Liver (tissue), 9 donors: ENCODE data around the gene RBM47. TPM values are rescaled to one million over a fixed set of nuclear protein-coding genes. Genes with fewer than 3 reads are reported as not detected.
A peak's percentile ranks its signal among the peaks of the same experiment; 100 is the strongest.

Source experiments
- DNase-seq: peaks from one replicate; pipeline ENCODE4 v3.0.0-alpha.2; 2017; ENCODE audit warnings: low spot score
- H3K27ac ChIP-seq, 2 donors: one replicate each; pipeline ENCODE4 v1.7.0; 2013; ENCODE audit warnings: inconsistent platforms in 2 of 2, low read length in 2 of 2, control low read depth in 1 of 2, low read depth in 1 of 2, mild to moderate bottlenecking in 1 of 2
- H3K27me3 ChIP-seq, 4 donors: one replicate each; pipeline versions ENCODE4 v1.6.1 to v1.7.0; 2013; ENCODE audit warnings: low read length in 3 of 4, inconsistent platforms in 1 of 4, mild to moderate bottlenecking in 1 of 4, moderate library complexity in 1 of 4; ENCODE audit not compliant: control insufficient read depth in 4 of 4, insufficient read depth in 4 of 4
- H3K36me3 ChIP-seq, 4 donors: one replicate each; pipeline versions ENCODE4 v1.6.1 to v1.7.0; 2013; ENCODE audit warnings: low read length in 3 of 4, mild to moderate bottlenecking in 3 of 4, low read depth in 1 of 4, moderate library complexity in 1 of 4; ENCODE audit not compliant: control insufficient read depth in 4 of 4, insufficient read depth in 3 of 4
- H3K4me1 ChIP-seq, 4 donors: one replicate each; pipeline versions ENCODE4 v1.6.1 to v1.7.0; 2013; ENCODE audit warnings: low read length in 3 of 4, mild to moderate bottlenecking in 3 of 4, moderate library complexity in 1 of 4; ENCODE audit not compliant: control insufficient read depth in 4 of 4, insufficient read depth in 4 of 4
- H3K4me3 ChIP-seq, 3 donors: one replicate each; pipeline versions ENCODE4 v1.6.1 to v1.7.0; 2013; ENCODE audit warnings: low read length in 3 of 3, control low read depth in 1 of 3, low read depth in 1 of 3, mild to moderate bottlenecking in 1 of 3
- H3K9ac ChIP-seq, 2 donors: one replicate each; pipeline ENCODE4 v1.7.0; 2013; ENCODE audit warnings: low read length in 2 of 2, mild to moderate bottlenecking in 2 of 2, moderate library complexity in 2 of 2, control low read depth in 1 of 2, low read depth in 1 of 2
- H3K9me3 ChIP-seq, 4 donors: one replicate each; pipeline versions ENCODE4 v1.6.1 to v1.7.0; 2013; ENCODE audit warnings: low read length in 3 of 4; ENCODE audit not compliant: control insufficient read depth in 4 of 4
- EGR1 ChIP-seq, 2 donors: IDR thresholded peaks; 2 replicates each; pipeline ENCODE4 v1.6.1; 2016 to 2018; ENCODE audit warnings: antibody characterized with exemption in 2 of 2, low read depth in 2 of 2
- FOXA2 ChIP-seq: IDR thresholded peaks from 2 replicates; pipeline ENCODE4 v1.6.1; 2016; ENCODE audit warnings: antibody characterized with exemption
- GABPA ChIP-seq, 2 donors: IDR thresholded peaks in 1 of 2; conservative IDR thresholded peaks in 1 of 2; 2 replicates each; pipeline ENCODE4 v1.6.1; 2016; ENCODE audit warnings: antibody characterized with exemption in 2 of 2, mild to moderate bottlenecking in 1 of 2, moderate library complexity in 1 of 2
- HNF4A ChIP-seq, 2 donors: conservative IDR thresholded peaks; 2 replicates each; pipeline ENCODE4 v1.6.1; 2016; ENCODE audit warnings: antibody characterized with exemption in 2 of 2, mild to moderate bottlenecking in 2 of 2
- HNF4G ChIP-seq: IDR thresholded peaks from 2 replicates; pipeline ENCODE4 v1.6.1; 2016; ENCODE audit warnings: antibody characterized with exemption
- JUND ChIP-seq, 2 donors: IDR thresholded peaks; 2 replicates each; pipeline ENCODE4 v1.6.1; 2016; ENCODE audit warnings: antibody characterized with exemption in 2 of 2
- RAD21 ChIP-seq, 2 donors: IDR thresholded peaks; 2 replicates each; pipeline ENCODE4 v1.6.1; 2016; ENCODE audit warnings: antibody characterized with exemption in 2 of 2, mild to moderate bottlenecking in 2 of 2
- RXRA ChIP-seq, 2 donors: IDR thresholded peaks; 2 replicates each; pipeline ENCODE4 v1.6.1; 2017 to 2018; ENCODE audit warnings: antibody characterized with exemption in 2 of 2, mild to moderate bottlenecking in 1 of 2
- SP1 ChIP-seq: IDR thresholded peaks from 2 replicates; pipeline ENCODE4 v1.6.1; 2018; ENCODE audit warnings: antibody characterized with exemption, mild to moderate bottlenecking
- TAF1 ChIP-seq: conservative IDR thresholded peaks from 2 replicates; pipeline ENCODE4 v1.6.1; 2016; ENCODE audit warnings: antibody characterized with exemption, mild to moderate bottlenecking
- YY1 ChIP-seq: IDR thresholded peaks from 2 replicates; pipeline ENCODE4 v1.6.1; 2016; ENCODE audit warnings: antibody characterized with exemption, mild to moderate bottlenecking
- WGBS: extraction: QIAGEN DNeasy Blood & Tissue Kit; methylation state at CpG from one replicate; pipeline ENCODE4 v1.1.7; 2013; 5-methylcytosine and 5-hydroxymethylcytosine counted together
- polyA plus RNA-seq, 2 donors: library from polyadenylated mRNA; stranded (reverse) in 1 of 2; unstranded in 1 of 2; fragments of 200-250 nt in 1 of 2; fragments of >200 nt in 1 of 2; fragmentation: Nextera tagmentation in 1 of 2; extraction: Ambion mirVana in 1 of 2; gene quantifications; one replicate each; pipeline versions ENCODE4 v1.2.1 to v1.2.3, GENCODE V29; 2013 to 2015
- total RNA-seq, 2 donors: library from RNA; depleted of rRNA; stranded (reverse); fragments of >200 nt; gene quantifications; one replicate each; pipeline ENCODE4 v1.2.3, GENCODE V29; 2014
- TF ChIP-seq, protein P1 (sequence below): IDR thresholded peaks from 2 replicates; pipeline ENCODE4 v1.6.1; 2016; ENCODE audit warnings: antibody characterized with exemption
- TF ChIP-seq, protein P2 (sequence below): IDR thresholded peaks from 2 replicates; pipeline ENCODE4 v1.6.1; 2016; ENCODE audit warnings: antibody characterized with exemption, mild to moderate bottlenecking
- TF ChIP-seq, protein P3 (sequence below): IDR thresholded peaks from 2 replicates; pipeline ENCODE4 v1.6.1; 2016; ENCODE audit warnings: antibody characterized with exemption
- TF ChIP-seq, protein P4 (sequence below): IDR thresholded peaks from 2 replicates; pipeline ENCODE4 v1.6.1; 2016; ENCODE audit warnings: antibody characterized with exemption
- TF ChIP-seq, protein P5 (sequence below): fragments of 150-350 bp; IDR thresholded peaks from 2 replicates; pipeline ENCODE4 v1.5.1; 2017; ENCODE audit warnings: improper control_type of control experiment, low read depth, low read length; ENCODE audit not compliant: missing input control
- donor health status: healthy.
- donor health status: healthy.
- donor health status: healthy.
- donor health status: healthy.
- donor health status: healthy.

RBM47 gene
- total and polyA plus RNA-seq, 4 donors, result 16.5 to 81.2 (median 24.7) TPM

DNA sequence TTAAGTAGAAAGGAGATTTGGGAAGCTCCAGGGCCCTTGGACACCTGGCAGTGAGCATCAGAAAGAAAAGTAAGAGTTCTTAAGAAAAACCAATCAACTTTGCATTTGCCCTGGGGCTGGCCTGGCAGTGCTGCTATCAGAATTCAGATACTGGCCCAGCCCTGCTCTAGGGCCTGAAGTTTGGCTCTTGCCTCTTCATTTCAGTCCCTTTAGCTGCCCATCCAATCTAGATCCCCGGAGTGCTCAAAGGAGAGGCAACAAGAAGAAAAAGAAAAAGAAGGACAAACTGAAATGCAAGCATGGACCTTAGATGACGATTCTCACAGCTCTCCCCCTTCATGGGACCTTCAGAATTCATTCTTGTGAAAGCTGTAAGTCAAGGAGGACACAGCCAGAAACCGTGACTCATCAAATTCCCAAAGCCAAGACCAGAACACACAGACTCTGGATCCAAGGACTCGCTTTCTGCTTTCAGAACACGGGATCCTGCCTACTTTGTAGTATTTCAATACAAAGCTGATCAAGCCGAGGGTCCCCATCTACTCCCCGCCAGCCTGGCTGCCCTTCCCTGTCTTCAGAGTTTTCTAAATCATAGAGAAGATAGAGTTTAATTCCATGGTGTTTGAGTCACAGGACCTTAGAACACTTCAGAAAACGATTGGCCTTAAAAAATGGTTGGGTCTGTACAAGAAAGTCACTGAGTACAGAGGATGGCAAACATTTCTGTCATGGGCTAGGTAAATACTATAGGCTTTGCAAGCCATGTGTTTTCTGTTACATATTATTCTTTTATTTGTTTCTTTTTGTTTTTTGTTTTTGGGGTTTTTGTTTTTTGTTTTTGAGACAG lies 103.7 kb downstream of the RBM47 start:
- Histone ChIP-seq H3K36me3 (peaks cover 0 to 2% (median 0%) of the 10 kb centered on the region in 4 donors), H3K4me1 (peaks cover 6 to 17% (median 11%) of the 10 kb centered on the region in 4 donors), H3K9ac (peak overlapping the region in 1 of 2 donors; percentile 48), H3K27ac (peak overlapping the region; percentile 61 to 80), H3K27me3 (no peaks in the 10 kb centered on the region), H3K4me3 (no peak overlapping the region), H3K9me3 (no peaks in the 10 kb centered on the region)
- TF ChIP-seq EGR1 (IDR thresholded peaks at IDR 0.05; ENCODE audit: low read depth in 2 of 2) (no peak), HNF4G (no peak), RXRA (IDR thresholded peaks at IDR 0.05) (peak in 1 of 2 donors; percentile 15), HNF4A (conservative IDR thresholded peaks at IDR 0.05) (peak in 1 of 2 donors; percentile 40), JUND (IDR thresholded peaks at IDR 0.05) (peak; percentile 47 to 68), YY1 (peak; percentile 59)
- 53% methylated on average over 8 of the region's 8 CpGs for WGBS
- DNase-seq, result no peak

DNA sequence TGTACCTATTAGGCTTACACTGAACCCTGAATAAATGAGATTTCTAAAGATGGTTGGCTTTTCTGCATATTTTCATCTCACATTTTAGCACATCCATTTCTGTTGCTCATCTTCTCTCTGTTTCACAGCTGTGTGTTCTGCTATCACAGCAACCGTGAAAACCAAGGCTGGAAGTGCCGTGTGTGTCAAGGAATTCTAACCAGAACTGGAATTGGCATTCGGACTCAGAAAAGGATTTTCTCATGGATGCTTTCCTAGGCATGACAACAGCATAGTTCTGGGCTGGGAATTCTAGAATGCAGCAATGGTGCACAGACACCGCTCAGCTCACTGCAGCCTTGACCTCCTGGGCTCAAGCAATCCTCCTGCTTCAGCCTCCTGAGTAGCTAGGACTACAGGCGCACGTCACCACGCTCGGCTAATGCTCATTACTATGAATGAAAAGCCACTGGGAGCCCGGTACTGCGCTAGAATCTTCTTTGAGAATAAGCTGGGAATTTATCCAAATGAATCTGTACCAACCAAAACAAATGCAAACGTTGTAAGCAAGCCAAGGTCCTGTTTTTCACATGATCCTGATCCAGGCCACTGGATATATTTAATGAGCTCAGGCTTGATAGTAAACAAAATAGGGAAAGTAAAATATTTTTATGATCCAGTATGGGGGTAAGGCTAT lies 105.2 kb downstream of the RBM47 start:
- 55% methylated on average over 11 of the region's 11 CpGs for WGBS
- no peak for DNase-seq
- Histone ChIP-seq H3K27me3 (no peaks in the 10 kb centered on the region), H3K9me3 (no peaks in the 10 kb centered on the region), H3K27ac (peak overlapping the region; percentile 61 to 80), H3K4me1 (peaks cover 6 to 17% (median 11%) of the 10 kb centered on the region in 4 donors), H3K36me3 (no peaks in the 10 kb centered on the region), H3K4me3 (no peak overlapping the region), H3K9ac (no peak overlapping the region)
- TF ChIP-seq RAD21 (IDR thresholded peaks at IDR 0.05) (peak; percentile 6 to 32), FOXA2 (peak; percentile 48), HNF4A (conservative IDR thresholded peaks at IDR 0.05) (peak; percentile 31 to 54), RXRA (IDR thresholded peaks at IDR 0.05) (peak in 1 of 2 donors; percentile 37), GABPA (IDR thresholded peaks at IDR 0.05 in 1 of 2, conservative IDR thresholded peaks at IDR 0.05 in 1 of 2) (no peak), JUND (IDR thresholded peaks at IDR 0.05) (no peak), YY1 (peak; percentile 37), EGR1 (IDR thresholded peaks at IDR 0.05; ENCODE audit: low read depth in 2 of 2) (no peak)
- TF ChIP-seq, protein P1, sequence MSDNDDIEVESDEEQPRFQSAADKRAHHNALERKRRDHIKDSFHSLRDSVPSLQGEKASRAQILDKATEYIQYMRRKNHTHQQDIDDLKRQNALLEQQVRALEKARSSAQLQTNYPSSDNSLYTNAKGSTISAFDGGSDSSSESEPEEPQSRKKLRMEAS, result peak; percentile 44

DNA sequence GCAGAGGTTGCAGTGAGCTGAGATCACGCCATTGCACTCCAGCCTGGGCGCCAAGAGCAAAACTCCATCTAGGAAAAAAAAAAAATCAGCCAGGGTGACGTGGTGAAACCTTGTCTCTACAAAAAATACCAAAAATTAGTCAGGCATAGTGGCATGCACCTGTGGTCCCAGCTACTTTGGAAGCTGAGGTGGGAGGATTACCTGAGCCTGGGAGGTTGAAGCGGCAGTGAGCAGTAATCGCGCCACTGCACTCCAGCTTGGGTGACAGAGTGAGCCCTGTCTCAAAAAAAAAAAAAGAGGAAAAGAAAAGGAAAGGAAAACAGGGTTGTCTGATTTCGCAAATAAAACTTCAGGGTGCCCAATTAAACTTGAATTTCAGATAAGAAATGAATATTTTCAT lies 106.1 kb downstream of the RBM47 start:
- Histone ChIP-seq H3K9me3 (no peaks in the 10 kb centered on the region), H3K4me3 (no peak overlapping the region), H3K9ac (no peak overlapping the region), H3K27me3 (no peaks in the 10 kb centered on the region), H3K36me3 (no peaks in the 10 kb centered on the region), H3K27ac (no peak overlapping the region), H3K4me1 (peaks cover 6 to 17% (median 11%) of the 10 kb centered on the region in 4 donors)
- no peak for DNase-seq
- no peak for TF ChIP-seq FOXA2
- TF ChIP-seq, protein P2, sequence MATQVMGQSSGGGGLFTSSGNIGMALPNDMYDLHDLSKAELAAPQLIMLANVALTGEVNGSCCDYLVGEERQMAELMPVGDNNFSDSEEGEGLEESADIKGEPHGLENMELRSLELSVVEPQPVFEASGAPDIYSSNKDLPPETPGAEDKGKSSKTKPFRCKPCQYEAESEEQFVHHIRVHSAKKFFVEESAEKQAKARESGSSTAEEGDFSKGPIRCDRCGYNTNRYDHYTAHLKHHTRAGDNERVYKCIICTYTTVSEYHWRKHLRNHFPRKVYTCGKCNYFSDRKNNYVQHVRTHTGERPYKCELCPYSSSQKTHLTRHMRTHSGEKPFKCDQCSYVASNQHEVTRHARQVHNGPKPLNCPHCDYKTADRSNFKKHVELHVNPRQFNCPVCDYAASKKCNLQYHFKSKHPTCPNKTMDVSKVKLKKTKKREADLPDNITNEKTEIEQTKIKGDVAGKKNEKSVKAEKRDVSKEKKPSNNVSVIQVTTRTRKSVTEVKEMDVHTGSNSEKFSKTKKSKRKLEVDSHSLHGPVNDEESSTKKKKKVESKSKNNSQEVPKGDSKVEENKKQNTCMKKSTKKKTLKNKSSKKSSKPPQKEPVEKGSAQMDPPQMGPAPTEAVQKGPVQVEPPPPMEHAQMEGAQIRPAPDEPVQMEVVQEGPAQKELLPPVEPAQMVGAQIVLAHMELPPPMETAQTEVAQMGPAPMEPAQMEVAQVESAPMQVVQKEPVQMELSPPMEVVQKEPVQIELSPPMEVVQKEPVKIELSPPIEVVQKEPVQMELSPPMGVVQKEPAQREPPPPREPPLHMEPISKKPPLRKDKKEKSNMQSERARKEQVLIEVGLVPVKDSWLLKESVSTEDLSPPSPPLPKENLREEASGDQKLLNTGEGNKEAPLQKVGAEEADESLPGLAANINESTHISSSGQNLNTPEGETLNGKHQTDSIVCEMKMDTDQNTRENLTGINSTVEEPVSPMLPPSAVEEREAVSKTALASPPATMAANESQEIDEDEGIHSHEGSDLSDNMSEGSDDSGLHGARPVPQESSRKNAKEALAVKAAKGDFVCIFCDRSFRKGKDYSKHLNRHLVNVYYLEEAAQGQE, result no peak
- TF ChIP-seq, protein P3, sequence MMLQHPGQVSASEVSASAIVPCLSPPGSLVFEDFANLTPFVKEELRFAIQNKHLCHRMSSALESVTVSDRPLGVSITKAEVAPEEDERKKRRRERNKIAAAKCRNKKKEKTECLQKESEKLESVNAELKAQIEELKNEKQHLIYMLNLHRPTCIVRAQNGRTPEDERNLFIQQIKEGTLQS, result no peak
- no peak for TF ChIP-seq EGR1 (IDR thresholded peaks at IDR 0.05; ENCODE audit: low read depth in 2 of 2)
- no peak for TF ChIP-seq HNF4G
- TF ChIP-seq, protein P1, result no peak
- no peak for TF ChIP-seq GABPA (IDR thresholded peaks at IDR 0.05 in 1 of 2, conservative IDR thresholded peaks at IDR 0.05 in 1 of 2)
- no peak for TF ChIP-seq JUND (IDR thresholded peaks at IDR 0.05)
- TF ChIP-seq RXRA (IDR thresholded peaks at IDR 0.05), result no peak
- TF ChIP-seq, protein P4, sequence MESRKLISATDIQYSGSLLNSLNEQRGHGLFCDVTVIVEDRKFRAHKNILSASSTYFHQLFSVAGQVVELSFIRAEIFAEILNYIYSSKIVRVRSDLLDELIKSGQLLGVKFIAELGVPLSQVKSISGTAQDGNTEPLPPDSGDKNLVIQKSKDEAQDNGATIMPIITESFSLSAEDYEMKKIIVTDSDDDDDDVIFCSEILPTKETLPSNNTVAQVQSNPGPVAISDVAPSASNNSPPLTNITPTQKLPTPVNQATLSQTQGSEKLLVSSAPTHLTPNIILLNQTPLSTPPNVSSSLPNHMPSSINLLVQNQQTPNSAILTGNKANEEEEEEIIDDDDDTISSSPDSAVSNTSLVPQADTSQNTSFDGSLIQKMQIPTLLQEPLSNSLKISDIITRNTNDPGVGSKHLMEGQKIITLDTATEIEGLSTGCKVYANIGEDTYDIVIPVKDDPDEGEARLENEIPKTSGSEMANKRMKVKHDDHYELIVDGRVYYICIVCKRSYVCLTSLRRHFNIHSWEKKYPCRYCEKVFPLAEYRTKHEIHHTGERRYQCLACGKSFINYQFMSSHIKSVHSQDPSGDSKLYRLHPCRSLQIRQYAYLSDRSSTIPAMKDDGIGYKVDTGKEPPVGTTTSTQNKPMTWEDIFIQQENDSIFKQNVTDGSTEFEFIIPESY, result no peak
- TF ChIP-seq, protein P5, sequence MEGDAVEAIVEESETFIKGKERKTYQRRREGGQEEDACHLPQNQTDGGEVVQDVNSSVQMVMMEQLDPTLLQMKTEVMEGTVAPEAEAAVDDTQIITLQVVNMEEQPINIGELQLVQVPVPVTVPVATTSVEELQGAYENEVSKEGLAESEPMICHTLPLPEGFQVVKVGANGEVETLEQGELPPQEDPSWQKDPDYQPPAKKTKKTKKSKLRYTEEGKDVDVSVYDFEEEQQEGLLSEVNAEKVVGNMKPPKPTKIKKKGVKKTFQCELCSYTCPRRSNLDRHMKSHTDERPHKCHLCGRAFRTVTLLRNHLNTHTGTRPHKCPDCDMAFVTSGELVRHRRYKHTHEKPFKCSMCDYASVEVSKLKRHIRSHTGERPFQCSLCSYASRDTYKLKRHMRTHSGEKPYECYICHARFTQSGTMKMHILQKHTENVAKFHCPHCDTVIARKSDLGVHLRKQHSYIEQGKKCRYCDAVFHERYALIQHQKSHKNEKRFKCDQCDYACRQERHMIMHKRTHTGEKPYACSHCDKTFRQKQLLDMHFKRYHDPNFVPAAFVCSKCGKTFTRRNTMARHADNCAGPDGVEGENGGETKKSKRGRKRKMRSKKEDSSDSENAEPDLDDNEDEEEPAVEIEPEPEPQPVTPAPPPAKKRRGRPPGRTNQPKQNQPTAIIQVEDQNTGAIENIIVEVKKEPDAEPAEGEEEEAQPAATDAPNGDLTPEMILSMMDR, result no peak
- TF ChIP-seq SP1, result no peak
- TF ChIP-seq TAF1, result no peak
- 91% methylated on average over 7 of the region's 7 CpGs for WGBS
